ENCODE results near the gene MUC2.

The MUC2 gene

DNA sequence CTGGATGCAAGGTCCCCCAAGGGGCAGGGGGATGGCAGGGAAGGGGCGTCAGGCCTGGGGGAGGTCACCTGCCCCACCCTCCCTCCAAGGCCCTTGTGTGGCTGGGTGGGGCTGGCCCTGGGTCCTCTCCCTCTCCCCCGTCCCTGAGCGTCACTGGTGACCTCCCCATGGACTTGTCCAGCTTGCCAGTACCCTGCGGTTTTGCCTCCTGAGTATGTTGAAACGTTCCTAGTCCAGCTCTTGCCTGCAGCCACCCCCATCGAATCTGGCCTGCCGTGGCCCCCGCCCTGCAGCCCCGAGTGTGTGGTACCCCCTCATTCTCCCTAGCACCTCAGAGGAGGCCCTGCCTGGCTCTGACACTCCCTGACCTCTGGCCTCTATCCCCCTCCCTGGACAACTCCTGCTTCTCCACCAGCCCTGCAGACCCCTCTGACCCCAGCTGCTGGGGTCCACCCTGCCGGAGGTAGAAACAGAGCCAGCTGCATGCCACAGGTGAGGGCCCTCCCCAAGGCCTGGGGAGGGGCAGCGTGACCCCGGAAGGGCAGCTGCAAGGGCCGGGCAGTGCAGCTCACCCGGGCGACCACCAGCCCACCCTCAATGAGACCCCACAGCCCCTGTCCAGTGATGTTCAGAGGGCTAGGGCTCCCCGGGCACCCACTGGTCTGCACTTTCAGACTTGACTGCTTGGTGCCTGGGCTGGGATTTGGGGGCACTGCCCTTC lies 34.1 kb upstream of the MUC2 start:
- no peak overlapping the region for H3K4me3 ChIP-seq
- no peaks in the 10 kb centered on the region for H3K4me1 ChIP-seq
- H3K27me3 ChIP-seq (ENCODE audit: low read depth): peaks cover 7% of the 10 kb centered on the region; the same call in 1 of the 2 replicates
- no peaks in the 10 kb centered on the region for H3K36me3 ChIP-seq (replicated peaks)
- H3K9me3 ChIP-seq: no peaks in the 10 kb centered on the region
- in situ Hi-C loops (cut with MboI; ENCODE audit: low sequenced_read_pairs): no loop called here
- DNase-seq (ENCODE audit: low spot score in 2 of 2): no peak

GRCh38 chr11:1041149-1041467 lies 33.6 kb upstream of the MUC2 start:
- H3K36me3 ChIP-seq (replicated peaks): no peaks in the 10 kb centered on the region
- no peaks in the 10 kb centered on the region for H3K9me3 ChIP-seq
- in situ Hi-C loops (cut with MboI; ENCODE audit: low sequenced_read_pairs): no loop called here
- DNase-seq (ENCODE audit: low spot score in 2 of 2): no peak
- H3K4me1 ChIP-seq: no peaks in the 10 kb centered on the region
- H3K4me3 ChIP-seq: no peak overlapping the region
- peaks cover 3% of the 10 kb centered on the region; the same call in 1 of the 2 replicates for H3K27me3 ChIP-seq (ENCODE audit: low read depth)

GRCh38 chr11:1041471-1041870 lies 33.2 kb upstream of the MUC2 start:
- no peak overlapping the region for H3K4me3 ChIP-seq
- H3K36me3 ChIP-seq (replicated peaks): no peaks in the 10 kb centered on the region
- H3K4me1 ChIP-seq: no peaks in the 10 kb centered on the region
- H3K27me3 ChIP-seq (ENCODE audit: low read depth): peaks cover 3% of the 10 kb centered on the region; the same call in 1 of the 2 replicates
- no peaks in the 10 kb centered on the region for H3K9me3 ChIP-seq
- in situ Hi-C loops (cut with MboI; ENCODE audit: low sequenced_read_pairs): no loop called here
- DNase-seq (ENCODE audit: low spot score in 2 of 2): no peak

- H3K4me3 ChIP-seq: no peak overlapping the region
- no peaks in the 10 kb centered on the region for H3K36me3 ChIP-seq (replicated peaks)
- no peak for DNase-seq (ENCODE audit: low spot score in 2 of 2)
- H3K9me3 ChIP-seq: no peaks in the 10 kb centered on the region
- peaks cover 3% of the 10 kb centered on the region for H3K27me3 ChIP-seq (ENCODE audit: low read depth)
- H3K4me1 ChIP-seq: no peaks in the 10 kb centered on the region
- in situ Hi-C loops (cut with MboI; ENCODE audit: low sequenced_read_pairs): no loop called here
Observed at GRCh38 chr11:1041936-1042608, 32.6 kb upstream of the MUC2 start.

DNA sequence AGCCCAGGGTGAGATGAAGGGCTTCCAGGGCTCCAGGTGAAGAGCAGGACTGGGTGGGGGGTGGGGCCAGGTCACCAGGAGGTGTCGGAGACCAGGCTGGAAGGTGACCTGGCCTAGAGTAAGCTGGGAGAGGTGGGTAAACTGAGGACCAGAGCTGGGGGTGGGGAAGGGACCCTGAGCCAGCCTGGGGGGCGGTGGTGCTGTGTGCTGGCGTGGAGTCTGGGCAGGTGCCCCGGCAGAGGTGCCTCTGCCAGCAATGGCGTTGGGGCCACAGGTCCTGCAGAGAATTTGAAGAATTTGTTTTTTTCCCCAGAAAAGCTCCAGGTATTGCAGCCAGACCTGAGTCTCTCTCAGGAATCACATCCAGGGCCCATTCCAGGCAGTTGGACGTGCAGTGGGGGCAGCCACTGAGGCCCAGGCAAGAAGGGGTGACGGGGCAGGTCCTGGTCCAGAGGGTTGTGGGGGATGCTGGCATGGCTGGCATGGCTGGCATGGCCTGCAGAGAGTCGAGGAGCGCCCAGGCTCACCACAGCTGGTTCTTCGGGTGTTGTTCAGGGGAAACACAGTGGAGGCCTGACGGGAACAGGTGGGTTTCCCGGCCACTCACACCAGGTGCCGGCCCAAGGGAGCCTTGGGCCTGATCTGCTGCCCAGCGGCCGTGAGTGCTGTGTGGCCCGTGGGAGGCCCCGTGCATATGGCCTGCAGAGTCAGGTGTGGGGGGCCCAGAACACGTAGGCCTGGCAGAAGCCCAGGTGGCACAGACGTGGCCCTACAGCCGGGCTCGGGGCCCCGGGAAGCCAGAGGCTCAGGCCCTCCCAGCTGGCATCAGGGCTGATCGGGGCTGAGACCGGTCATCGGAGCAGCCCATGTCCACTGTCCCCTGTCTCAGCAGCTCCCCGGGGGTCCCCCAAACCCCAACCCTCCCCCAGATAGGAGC lies 31.8 kb upstream of the MUC2 start:
- Histone ChIP-seq H3K27me3 (ENCODE audit: low read depth) (peaks cover 12% of the 10 kb centered on the region), H3K4me3 (no peak overlapping the region), H3K9me3 (no peaks in the 10 kb centered on the region), H3K36me3 (replicated peaks) (no peaks in the 10 kb centered on the region), H3K4me1 (no peaks in the 10 kb centered on the region)
- no peak for DNase-seq (ENCODE audit: low spot score in 2 of 2)
- in situ Hi-C loops (cut with MboI; ENCODE audit: low sequenced_read_pairs): no loop called here

GRCh38 chr11:1043563-1044096 lies 31.0 kb upstream of the MUC2 start:
- Histone ChIP-seq H3K36me3 (replicated peaks) (no peaks in the 10 kb centered on the region), H3K4me3 (no peak overlapping the region), H3K9me3 (no peaks in the 10 kb centered on the region), H3K27me3 (ENCODE audit: low read depth) (peaks cover 16% of the 10 kb centered on the region), H3K4me1 (no peaks in the 10 kb centered on the region)
- in situ Hi-C loops (cut with MboI; ENCODE audit: low sequenced_read_pairs): no loop called here
- DNase-seq (ENCODE audit: low spot score in 2 of 2): no peak

DNA sequence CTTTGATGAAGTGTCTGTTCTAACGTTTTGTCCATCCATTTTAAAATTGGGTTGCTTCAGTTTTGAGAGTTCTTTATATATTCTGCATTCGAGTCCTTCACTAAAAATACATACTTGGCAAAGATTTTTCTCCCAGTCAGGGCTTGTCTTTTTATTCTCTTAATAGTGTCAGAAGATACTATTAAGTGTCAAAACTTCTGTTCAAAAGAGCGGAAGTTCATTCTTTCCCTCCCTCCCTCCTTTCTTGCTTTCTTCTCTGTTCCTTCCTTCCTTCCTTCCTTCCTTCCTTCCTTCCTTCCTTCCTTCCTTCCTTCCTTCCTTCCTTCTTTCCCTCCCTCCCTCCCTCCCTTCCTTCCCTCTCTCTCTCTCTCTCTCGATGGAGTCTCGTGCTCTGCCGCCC lies 30.5 kb upstream of the MUC2 start:
- in situ Hi-C loops (cut with MboI; ENCODE audit: low sequenced_read_pairs): no loop called here
- Histone ChIP-seq H3K9me3 (no peaks in the 10 kb centered on the region), H3K4me1 (no peaks in the 10 kb centered on the region), H3K36me3 (replicated peaks) (no peaks in the 10 kb centered on the region), H3K4me3 (no peak overlapping the region), H3K27me3 (ENCODE audit: low read depth) (peaks cover 19% of the 10 kb centered on the region)
- DNase-seq (ENCODE audit: low spot score in 2 of 2): no peak

DNA sequence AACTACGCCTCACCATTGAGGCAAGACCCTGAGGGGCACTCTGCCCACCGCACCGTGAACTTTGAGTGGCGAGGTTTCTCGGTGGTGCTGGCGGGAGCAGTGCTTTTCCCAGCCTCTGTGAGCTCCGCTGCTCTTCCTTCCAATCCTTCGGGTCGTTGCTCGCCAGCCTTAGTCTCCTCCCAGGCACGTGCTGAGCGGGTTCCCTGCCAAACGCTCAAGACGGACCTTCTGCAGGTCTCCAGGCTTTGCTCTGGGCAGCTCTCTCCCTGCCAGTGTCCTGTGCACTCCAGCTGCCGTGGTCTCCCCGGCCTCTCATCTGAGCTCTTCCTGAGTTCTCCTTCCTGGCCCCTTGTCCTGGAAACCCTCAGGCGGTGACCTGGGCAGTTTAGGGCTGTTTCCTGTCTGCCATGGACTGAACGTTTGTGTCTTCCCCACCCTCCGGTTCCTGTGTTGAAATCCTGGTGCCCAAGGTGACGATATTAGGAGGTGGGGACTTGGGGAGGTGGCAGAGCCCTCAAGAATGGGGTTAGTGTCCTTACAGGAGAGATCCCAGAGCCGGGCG lies 27.0 kb upstream of the MUC2 start:
- Histone ChIP-seq H3K36me3 (replicated peaks) (no peaks in the 10 kb centered on the region), H3K4me1 (no peaks in the 10 kb centered on the region), H3K27me3 (ENCODE audit: low read depth) (peaks cover 19% of the 10 kb centered on the region), H3K9me3 (no peaks in the 10 kb centered on the region), H3K4me3 (no peak overlapping the region)
- no peak for DNase-seq (ENCODE audit: low spot score in 2 of 2)
- in situ Hi-C loops (cut with MboI; ENCODE audit: low sequenced_read_pairs): no loop called here

DNA sequence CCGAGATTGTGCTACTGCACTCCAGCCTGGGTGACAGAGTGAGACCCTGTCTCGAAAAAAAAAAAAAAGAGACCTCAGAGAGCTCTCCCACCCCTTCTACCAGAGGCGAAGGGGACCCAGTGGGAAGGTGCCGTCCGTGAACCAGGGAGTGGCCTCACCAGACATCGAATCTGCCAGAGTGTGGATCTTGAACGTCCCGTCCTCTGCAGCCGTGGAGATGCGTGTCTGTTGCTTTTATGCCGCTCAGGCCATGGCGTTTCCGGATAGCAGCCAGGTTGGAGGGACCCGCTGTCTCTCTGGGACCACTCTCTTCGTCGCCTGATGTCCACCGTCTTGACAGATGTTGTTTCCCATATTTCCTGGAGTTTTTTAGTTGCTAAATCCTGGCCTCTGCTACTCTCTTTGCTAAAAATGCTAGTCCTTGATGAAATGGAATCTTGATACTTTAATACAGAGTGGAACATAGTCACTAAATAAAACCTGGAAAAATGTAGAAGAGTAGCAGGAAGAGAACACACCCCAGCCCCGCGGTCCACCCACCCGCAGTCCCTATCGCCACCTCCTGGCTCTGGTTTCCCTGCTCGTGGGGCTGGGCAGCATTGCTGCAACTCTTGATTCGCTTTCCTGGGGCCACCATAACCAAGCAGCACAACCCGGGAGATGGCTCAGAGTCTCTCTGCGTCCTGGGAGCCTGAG lies 26.2 kb upstream of the MUC2 start:
- no peaks in the 10 kb centered on the region for H3K36me3 ChIP-seq (replicated peaks)
- H3K4me3 ChIP-seq: no peak overlapping the region
- no peak for DNase-seq (ENCODE audit: low spot score in 2 of 2)
- in situ Hi-C loops (cut with MboI; ENCODE audit: low sequenced_read_pairs): no loop called here
- no peaks in the 10 kb centered on the region for H3K4me1 ChIP-seq
- H3K9me3 ChIP-seq: no peaks in the 10 kb centered on the region
- H3K27me3 ChIP-seq (ENCODE audit: low read depth): peaks cover 19% of the 10 kb centered on the region

DNA sequence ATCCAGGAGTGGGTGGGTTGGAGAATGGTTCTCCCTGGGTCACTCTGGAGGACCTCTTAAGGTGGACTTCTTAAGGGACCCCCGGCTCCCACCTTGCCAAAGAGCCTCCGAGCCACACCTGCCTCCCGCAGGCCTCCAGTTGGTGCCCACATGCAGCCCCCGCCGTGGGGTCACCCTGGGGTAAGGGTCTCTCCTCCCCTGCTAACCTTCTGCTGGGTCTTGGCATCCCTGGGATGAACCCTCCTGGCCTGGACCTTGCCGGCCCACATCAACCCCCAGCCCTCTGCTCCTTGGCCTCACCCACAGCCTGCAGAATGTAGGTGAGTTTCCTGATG lies 25.6 kb upstream of the MUC2 start:
- no peak for DNase-seq (ENCODE audit: low spot score in 2 of 2)
- Histone ChIP-seq H3K9me3 (no peaks in the 10 kb centered on the region), H3K4me3 (no peak overlapping the region), H3K36me3 (replicated peaks) (no peaks in the 10 kb centered on the region), H3K27me3 (ENCODE audit: low read depth) (peaks cover 24% of the 10 kb centered on the region), H3K4me1 (no peaks in the 10 kb centered on the region)
- in situ Hi-C loops (cut with MboI; ENCODE audit: low sequenced_read_pairs): no loop called here

GRCh38 chr11:1049431-1049891 lies 25.2 kb upstream of the MUC2 start:
- H3K9me3 ChIP-seq: no peaks in the 10 kb centered on the region
- H3K36me3 ChIP-seq (replicated peaks): no peaks in the 10 kb centered on the region
- H3K27me3 ChIP-seq (ENCODE audit: low read depth): peaks cover 28% of the 10 kb centered on the region
- no peaks in the 10 kb centered on the region for H3K4me1 ChIP-seq
- in situ Hi-C loops (cut with MboI; ENCODE audit: low sequenced_read_pairs): no loop called here
- H3K4me3 ChIP-seq: no peak overlapping the region
- no peak for DNase-seq (ENCODE audit: low spot score in 2 of 2)

DNA sequence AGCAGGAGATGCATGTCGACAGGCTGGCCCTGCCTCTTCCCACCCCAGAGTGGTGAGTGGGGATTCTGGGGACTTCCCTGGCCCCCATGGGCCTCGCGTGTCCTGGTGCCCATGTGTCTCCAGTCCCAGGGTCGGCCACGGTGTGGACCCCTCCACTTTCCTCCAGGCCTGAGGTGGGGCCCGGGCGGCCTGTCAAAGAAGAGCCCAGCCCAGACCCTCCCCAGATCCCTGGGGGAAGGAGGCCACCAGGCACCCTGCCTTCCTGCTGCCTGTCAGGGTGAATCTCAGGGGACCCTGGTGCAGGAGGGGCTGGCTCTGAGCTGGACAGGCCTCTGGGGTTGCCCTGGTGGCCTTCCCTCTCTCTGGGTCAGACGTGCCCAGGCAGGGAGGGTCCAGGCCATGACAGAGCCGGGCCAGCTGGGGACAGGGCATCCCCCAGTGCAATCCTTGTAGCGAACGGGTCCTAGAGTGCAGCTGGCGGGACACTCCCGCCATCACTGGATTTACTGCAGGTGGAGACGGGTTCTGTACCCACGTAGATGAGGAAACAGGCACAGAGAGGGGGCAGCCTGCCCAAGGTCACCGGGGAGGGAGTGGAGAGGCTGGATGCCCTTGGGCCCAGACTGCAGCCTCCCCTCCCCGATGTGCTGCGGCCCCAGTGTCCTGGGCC lies 24.6 kb upstream of the MUC2 start:
- peaks cover 31% of the 10 kb centered on the region for H3K27me3 ChIP-seq (ENCODE audit: low read depth)
- in situ Hi-C loops (cut with MboI; ENCODE audit: low sequenced_read_pairs): loop anchor here (10.0 kb wide), 1 partner anchor 195 kb away; no protein-coding TSS in a partner anchor
- no peaks in the 10 kb centered on the region for H3K36me3 ChIP-seq (replicated peaks)
- no peaks in the 10 kb centered on the region for H3K4me1 ChIP-seq
- H3K9me3 ChIP-seq: no peaks in the 10 kb centered on the region
- H3K4me3 ChIP-seq: no peak overlapping the region
- no peak for DNase-seq (ENCODE audit: low spot score in 2 of 2)

Data from HAP-1 (cell line).